Keratinocyte (primary cell): ENCODE measurements around the gene MXRA7.

Experiments
- EZH2 ChIP-seq: IDR thresholded peaks from one replicate; pipeline ENCODE4 v1.6.1; 2012; ENCODE audit warnings: inconsistent platforms, mild to moderate bottlenecking, low read length, moderate library complexity
- TF ChIP-seq, protein P1 (sequence below), 3 experiments: IDR thresholded peaks in 1 of 3; conservative IDR thresholded peaks in 1 of 3; optimal IDR thresholded peaks in 1 of 3; 2 replicates in 2 of 3; 3 replicates in 1 of 3; pipeline versions ENCODE3 to v1.5.1; 2011; ENCODE audit warnings: low read length in 3 of 3, mild to moderate bottlenecking in 3 of 3, moderate library complexity in 2 of 3, control low read depth in 1 of 3, inconsistent platforms in 1 of 3; ENCODE audit not compliant: insufficient read depth in 2 of 3; ENCODE audit errors: extremely low read depth in 1 of 3

DNA sequence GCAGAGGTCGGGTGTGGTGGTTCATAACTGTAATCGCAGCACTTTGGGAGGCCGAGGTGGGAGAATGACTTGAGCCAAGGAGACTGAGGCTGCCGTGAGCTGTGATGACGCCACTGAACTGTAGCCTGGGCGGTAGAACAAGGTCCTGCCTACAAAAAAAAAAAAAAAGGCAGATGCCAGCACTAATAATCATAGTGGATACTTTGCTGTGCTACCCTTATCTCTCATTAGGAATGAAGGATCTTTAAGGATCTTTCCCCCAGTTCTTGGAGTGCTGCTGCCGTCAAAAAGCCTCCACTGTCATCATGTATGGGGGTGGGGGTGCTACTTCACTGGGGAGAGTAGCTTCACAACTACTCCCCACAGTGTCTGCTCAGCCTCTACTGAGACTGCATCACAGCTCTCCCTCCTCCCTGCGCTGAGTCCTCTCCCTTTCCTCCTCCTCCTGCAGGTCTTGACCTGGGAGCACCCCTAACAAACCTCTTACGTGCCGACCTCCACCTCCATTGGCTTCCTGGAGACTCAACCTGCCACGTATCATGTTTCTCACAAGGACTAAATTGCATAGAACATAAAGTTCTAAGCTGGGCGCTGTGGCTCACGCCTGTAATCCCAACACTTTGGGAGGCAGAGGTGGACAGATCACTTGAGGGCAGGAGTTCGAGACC lies 42.8 kb downstream of the MXRA7 start:
- TF ChIP-seq, protein P1, sequence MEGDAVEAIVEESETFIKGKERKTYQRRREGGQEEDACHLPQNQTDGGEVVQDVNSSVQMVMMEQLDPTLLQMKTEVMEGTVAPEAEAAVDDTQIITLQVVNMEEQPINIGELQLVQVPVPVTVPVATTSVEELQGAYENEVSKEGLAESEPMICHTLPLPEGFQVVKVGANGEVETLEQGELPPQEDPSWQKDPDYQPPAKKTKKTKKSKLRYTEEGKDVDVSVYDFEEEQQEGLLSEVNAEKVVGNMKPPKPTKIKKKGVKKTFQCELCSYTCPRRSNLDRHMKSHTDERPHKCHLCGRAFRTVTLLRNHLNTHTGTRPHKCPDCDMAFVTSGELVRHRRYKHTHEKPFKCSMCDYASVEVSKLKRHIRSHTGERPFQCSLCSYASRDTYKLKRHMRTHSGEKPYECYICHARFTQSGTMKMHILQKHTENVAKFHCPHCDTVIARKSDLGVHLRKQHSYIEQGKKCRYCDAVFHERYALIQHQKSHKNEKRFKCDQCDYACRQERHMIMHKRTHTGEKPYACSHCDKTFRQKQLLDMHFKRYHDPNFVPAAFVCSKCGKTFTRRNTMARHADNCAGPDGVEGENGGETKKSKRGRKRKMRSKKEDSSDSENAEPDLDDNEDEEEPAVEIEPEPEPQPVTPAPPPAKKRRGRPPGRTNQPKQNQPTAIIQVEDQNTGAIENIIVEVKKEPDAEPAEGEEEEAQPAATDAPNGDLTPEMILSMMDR (optimal IDR thresholded peaks at IDR 0.05 in 1 of 3, IDR thresholded peaks at IDR 0.05 in 1 of 3, conservative IDR thresholded peaks at IDR 0.05 in 1 of 3; ENCODE audit: extremely low read depth in 1 of 3, insufficient read depth in 2 of 3, low read length in 3 of 3): no peak
- TF ChIP-seq EZH2: no peak
